ENCODE results near the gene ZNHIT6.

- no peak for TF ChIP-seq EZH2 (IDR thresholded peaks at IDR 0.05; ENCODE audit: borderline replicate concordance, low read length)
- no peak for TF ChIP-seq CTCF (conservative IDR thresholded peaks at IDR 0.05 in 1 of 2, IDR thresholded peaks at IDR 0.05 in 1 of 2; ENCODE audit: extremely low read depth in 1 of 2, insufficient read depth in 1 of 2, low read depth in 1 of 2, low read length in 2 of 2)
These were observed 48.6 kb upstream of the ZNHIT6 start for GRCh38 chr1:85756864-85757263.
